HEK293 (cell line): ENCODE results near the gene RPS6KA3.

ENCODE experiments used
- YY1 ChIP-seq: fragments of 450-650 bp; formaldehyde crosslinking; IDR thresholded peaks from 2 replicates; pipeline ENCODE4 v1.5.1; 2018; ENCODE audit warnings: missing biosample characterization, missing genetic modification characterization
- ZFP69B ChIP-seq: fragments of 450-650 bp; formaldehyde crosslinking; IDR thresholded peaks from 2 replicates; pipeline ENCODE4 v1.5.1; 2016; ENCODE audit warnings: missing biosample characterization, missing genetic modification characterization
- ZNF23 ChIP-seq: fragments of 450-650 bp; formaldehyde crosslinking; IDR thresholded peaks from 2 replicates; pipeline ENCODE4 v1.5.1; 2016; ENCODE audit warnings: missing biosample characterization, missing genetic modification characterization, borderline replicate concordance
- ZNF324 ChIP-seq: fragments of 450-650 bp; formaldehyde crosslinking; IDR thresholded peaks from 2 replicates; pipeline ENCODE4 v1.5.1; 2016; ENCODE audit warnings: missing biosample characterization, missing genetic modification characterization
- ZNF335 ChIP-seq: fragments of 450-650 bp; formaldehyde crosslinking; conservative IDR thresholded peaks from 2 replicates; pipeline ENCODE4 v1.5.1; 2016; ENCODE audit warnings: missing biosample characterization, missing genetic modification characterization
- ZNF560 ChIP-seq: fragments of 450-650 bp; formaldehyde crosslinking; IDR thresholded peaks from 2 replicates; pipeline ENCODE4 v1.5.1; 2017; ENCODE audit warnings: missing biosample characterization, missing genetic modification characterization, borderline replicate concordance
- TF ChIP-seq, protein P1 (sequence below): fragments of 450-650 bp; formaldehyde crosslinking; IDR thresholded peaks from 2 replicates; pipeline ENCODE4 v1.5.1; 2016; ENCODE audit warnings: missing biosample characterization, missing genetic modification characterization

DNA sequence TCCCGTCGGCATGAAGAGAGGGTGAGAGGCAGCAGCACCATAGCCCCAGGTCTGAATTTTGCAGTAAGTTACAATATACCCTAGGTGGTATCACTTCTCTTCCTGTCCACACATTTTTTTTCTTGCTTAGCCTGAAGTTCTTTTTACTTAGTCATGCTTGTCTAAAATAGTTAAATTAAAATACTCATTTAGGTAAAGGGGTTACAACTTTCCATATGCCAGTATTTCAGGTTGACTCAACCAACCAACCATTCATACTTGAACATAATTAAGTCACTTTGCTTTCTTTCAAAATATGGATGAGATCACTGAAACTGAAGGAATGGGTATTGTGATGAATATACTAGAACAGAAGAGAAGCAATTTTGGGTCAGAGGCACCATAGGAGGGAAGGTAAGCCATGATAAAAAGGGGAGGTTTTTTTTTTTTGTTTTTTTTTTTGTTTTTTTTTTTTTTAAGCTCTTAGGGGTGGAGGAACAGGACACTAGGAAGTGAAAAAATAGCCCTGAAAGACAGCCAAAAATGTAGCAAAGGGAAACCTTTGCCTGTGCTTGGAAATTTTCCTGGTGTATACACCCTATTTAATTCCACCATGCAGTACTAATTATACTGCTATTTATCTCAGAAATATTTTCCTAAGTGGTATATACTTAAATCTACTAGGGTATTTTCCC is 41.8 kb downstream of the RPS6KA3 start:
- TF ChIP-seq ZFP69B (tag by site-specific recombination) (no peak), ZNF23 (tag by site-specific recombination) (no peak), ZNF324 (tag by site-specific recombination) (no peak), YY1 (tag by site-specific recombination) (no peak), ZNF560 (no peak), ZNF335 (tag by site-specific recombination) (no peak)
- TF ChIP-seq, protein P1, sequence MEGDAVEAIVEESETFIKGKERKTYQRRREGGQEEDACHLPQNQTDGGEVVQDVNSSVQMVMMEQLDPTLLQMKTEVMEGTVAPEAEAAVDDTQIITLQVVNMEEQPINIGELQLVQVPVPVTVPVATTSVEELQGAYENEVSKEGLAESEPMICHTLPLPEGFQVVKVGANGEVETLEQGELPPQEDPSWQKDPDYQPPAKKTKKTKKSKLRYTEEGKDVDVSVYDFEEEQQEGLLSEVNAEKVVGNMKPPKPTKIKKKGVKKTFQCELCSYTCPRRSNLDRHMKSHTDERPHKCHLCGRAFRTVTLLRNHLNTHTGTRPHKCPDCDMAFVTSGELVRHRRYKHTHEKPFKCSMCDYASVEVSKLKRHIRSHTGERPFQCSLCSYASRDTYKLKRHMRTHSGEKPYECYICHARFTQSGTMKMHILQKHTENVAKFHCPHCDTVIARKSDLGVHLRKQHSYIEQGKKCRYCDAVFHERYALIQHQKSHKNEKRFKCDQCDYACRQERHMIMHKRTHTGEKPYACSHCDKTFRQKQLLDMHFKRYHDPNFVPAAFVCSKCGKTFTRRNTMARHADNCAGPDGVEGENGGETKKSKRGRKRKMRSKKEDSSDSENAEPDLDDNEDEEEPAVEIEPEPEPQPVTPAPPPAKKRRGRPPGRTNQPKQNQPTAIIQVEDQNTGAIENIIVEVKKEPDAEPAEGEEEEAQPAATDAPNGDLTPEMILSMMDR, result no peak
